ENCODE measurements around the gene PAPOLA. TPM values are rescaled to one million over a fixed set of nuclear protein-coding genes. Genes with fewer than 3 reads are reported as not detected.

The PAPOLA gene
- total RNA-seq, 1 experiment from 2014 or later, result 223 TPM

DNA sequence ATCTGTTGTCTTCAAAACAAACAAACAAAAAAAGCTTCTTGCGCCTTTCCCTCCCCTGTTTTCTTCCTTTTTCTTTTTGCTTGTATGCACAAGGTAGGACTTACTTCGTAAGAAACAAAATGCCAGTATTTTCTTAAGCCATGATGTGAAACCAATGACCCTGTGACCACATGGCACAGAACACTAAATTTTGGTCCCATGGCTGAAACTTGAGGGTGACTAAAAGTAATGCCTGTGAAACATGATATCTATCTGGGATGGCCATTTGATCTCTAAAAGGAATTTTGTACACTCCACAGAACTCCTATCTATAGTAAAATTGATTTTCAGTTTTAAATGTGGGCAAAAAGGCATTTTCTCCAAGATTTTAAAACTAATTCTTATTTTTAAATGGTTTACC, 63.6 kb downstream of the PAPOLA start:
- Histone ChIP-seq H3K9me2 (ENCODE audit: insufficient read depth) (no peaks in the 10 kb centered on the region), H3K36me3 (ENCODE audit: control insufficient read depth in 1 of 2, insufficient read depth in 2 of 2, low read length in 2 of 2) (peaks cover 17 to 23% of the 10 kb centered on the region in 2 experiments), H3K4me1 (ENCODE audit: control insufficient read depth in 1 of 2, insufficient read depth in 2 of 2, low read length in 2 of 2) (no peaks in the 10 kb centered on the region), H3K4me3 (replicated peaks in 1 of 2; ENCODE audit: low read depth in 1 of 2, low read length in 2 of 2) (no peak overlapping the region), H3K9ac (ENCODE audit: low read length) (no peak overlapping the region), H3K79me2 (ENCODE audit: insufficient read depth, low read length) (peaks cover 6% of the 10 kb centered on the region; the same call in 1 of the 2 replicates), H3K4me2 (ENCODE audit: low read length) (no peak overlapping the region), H4K20me1 (ENCODE audit: insufficient read depth) (peaks cover 8% of the 10 kb centered on the region; the same call in 1 of the 2 replicates), H2AFZ (ENCODE audit: low read depth, low read length, poor library complexity, severe bottlenecking) (no peak overlapping the region), H3K27ac (ENCODE audit: low read depth, low read length) (no peak overlapping the region), H3K27me3 (ENCODE audit: insufficient read depth, low read length) (no peaks in the 10 kb centered on the region), H3K9me3 (ENCODE audit: control insufficient read depth in 1 of 2, insufficient read depth in 1 of 2, low read depth in 1 of 2, low read length in 2 of 2) (no peaks in the 10 kb centered on the region)
- intact Hi-C loops (cut with micrococcal nuclease), result loop anchor here (5.0 kb wide), 1 partner anchor 176 kb away; no protein-coding TSS in a partner anchor
- CTCF ChIA-PET, result no interaction called here
- POLR2A ChIA-PET, result no interaction called here
- TF ChIP-seq ELF1 (IDR thresholded peaks at IDR 0.05; ENCODE audit: borderline replicate concordance, low read depth), result no peak
- TF ChIP-seq ZFX (IDR thresholded peaks at IDR 0.05), result no peak
- TF ChIP-seq POLR2AphosphoS5 (IDR thresholded peaks at IDR 0.05; ENCODE audit: low read depth, low read length), result no peak
- no peak for TF ChIP-seq EZH2phosphoT487 (IDR thresholded peaks at IDR 0.05; ENCODE audit: borderline replicate concordance)
- no peak for TF ChIP-seq FOSL1 (IDR thresholded peaks at IDR 0.05; ENCODE audit: low read depth)
- TF ChIP-seq POLR2A (IDR thresholded peaks at IDR 0.05; ENCODE audit: borderline replicate concordance, extremely low read depth, insufficient read depth, insufficient read length), result no peak
- RAD21 ChIA-PET (ENCODE audit: low non-redundant PET in 1 of 2, low total read pairs in 2 of 2, uncharacterized antibody in 2 of 2, unreplicated experiment in 2 of 2), result no interaction called here
- ATAC-seq (no peak), DNase-seq (ENCODE audit: low read depth, low spot score) (no peak)
- no TSS peak for BruUV-seq (replicated peaks)

DNA sequence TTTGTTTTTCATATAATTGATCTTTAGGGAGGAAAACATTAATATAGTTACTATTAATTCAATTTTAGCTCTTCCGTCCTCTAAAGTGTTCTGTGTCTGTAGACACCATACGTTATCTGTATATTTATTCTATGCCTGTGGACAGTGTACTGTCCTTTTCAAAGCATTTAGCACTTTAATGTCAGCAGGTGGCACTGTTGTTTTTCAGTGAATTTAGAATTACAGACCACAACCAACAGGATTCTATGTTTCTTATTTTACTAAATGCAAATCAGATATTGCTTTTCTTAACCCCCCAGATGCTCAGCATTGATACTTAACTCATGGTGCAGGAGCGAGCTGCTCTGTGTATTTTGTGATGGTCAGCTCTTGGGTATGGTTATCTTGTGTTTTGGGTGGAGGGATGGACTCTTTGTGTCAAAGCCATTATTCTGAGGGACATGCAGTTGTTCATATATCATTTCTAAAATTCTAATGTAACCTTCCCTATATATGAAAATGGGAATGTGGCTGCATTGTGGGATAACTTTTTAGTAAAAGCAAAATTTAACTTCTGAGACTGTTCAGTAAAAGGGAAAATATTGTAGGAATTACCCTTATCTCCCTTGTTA, 65.2 kb downstream of the PAPOLA start:
- Histone ChIP-seq H3K79me2 (ENCODE audit: insufficient read depth, low read length) (no peaks in the 10 kb centered on the region), H3K4me3 (replicated peaks in 1 of 2; ENCODE audit: low read depth in 1 of 2, low read length in 2 of 2) (no peak overlapping the region), H3K27ac (ENCODE audit: low read depth, low read length) (no peak overlapping the region), H3K36me3 (ENCODE audit: control insufficient read depth in 1 of 2, insufficient read depth in 2 of 2, low read length in 2 of 2) (peaks cover 14 to 20% of the 10 kb centered on the region in 2 experiments), H3K27me3 (ENCODE audit: insufficient read depth, low read length) (no peaks in the 10 kb centered on the region), H3K9ac (ENCODE audit: low read length) (no peak overlapping the region), H3K9me3 (ENCODE audit: control insufficient read depth in 1 of 2, insufficient read depth in 1 of 2, low read depth in 1 of 2, low read length in 2 of 2) (no peaks in the 10 kb centered on the region), H4K20me1 (ENCODE audit: insufficient read depth) (peaks cover 8% of the 10 kb centered on the region; the same call in 1 of the 2 replicates), H3K9me2 (ENCODE audit: insufficient read depth) (no peaks in the 10 kb centered on the region), H2AFZ (ENCODE audit: low read depth, low read length, poor library complexity, severe bottlenecking) (no peak overlapping the region), H3K4me2 (ENCODE audit: low read length) (no peak overlapping the region), H3K4me1 (ENCODE audit: control insufficient read depth in 1 of 2, insufficient read depth in 2 of 2, low read length in 2 of 2) (no peaks in the 10 kb centered on the region)
- ChIA-PET CTCF (interaction anchor here (0.9 to 1.2 kb wide), 3 partner anchors 12 to 285 kb away, joined by 3 to 4 read pairs (median 4); no protein-coding TSS in a partner anchor), POLR2A (no interaction called here), RAD21 (ENCODE audit: low non-redundant PET in 1 of 2, low total read pairs in 2 of 2, uncharacterized antibody in 2 of 2, unreplicated experiment in 2 of 2) (no interaction called here)
- intact Hi-C loops (cut with micrococcal nuclease), result loop anchor here (5.0 kb wide), 1 partner anchor 175 kb away; no protein-coding TSS in a partner anchor
- TF ChIP-seq RAD21 (IDR thresholded peaks at IDR 0.05; ENCODE audit: low read depth) (peak; percentile 43; the same call in 1 of the 2 replicates), ZFX (IDR thresholded peaks at IDR 0.05) (no peak)
- TF ChIP-seq, protein P1, sequence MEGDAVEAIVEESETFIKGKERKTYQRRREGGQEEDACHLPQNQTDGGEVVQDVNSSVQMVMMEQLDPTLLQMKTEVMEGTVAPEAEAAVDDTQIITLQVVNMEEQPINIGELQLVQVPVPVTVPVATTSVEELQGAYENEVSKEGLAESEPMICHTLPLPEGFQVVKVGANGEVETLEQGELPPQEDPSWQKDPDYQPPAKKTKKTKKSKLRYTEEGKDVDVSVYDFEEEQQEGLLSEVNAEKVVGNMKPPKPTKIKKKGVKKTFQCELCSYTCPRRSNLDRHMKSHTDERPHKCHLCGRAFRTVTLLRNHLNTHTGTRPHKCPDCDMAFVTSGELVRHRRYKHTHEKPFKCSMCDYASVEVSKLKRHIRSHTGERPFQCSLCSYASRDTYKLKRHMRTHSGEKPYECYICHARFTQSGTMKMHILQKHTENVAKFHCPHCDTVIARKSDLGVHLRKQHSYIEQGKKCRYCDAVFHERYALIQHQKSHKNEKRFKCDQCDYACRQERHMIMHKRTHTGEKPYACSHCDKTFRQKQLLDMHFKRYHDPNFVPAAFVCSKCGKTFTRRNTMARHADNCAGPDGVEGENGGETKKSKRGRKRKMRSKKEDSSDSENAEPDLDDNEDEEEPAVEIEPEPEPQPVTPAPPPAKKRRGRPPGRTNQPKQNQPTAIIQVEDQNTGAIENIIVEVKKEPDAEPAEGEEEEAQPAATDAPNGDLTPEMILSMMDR (IDR thresholded peaks at IDR 0.05 in 2 of 3, conservative IDR thresholded peaks at IDR 0.05 in 1 of 3; ENCODE audit: borderline replicate concordance in 1 of 3, insufficient read depth in 1 of 3, low read depth in 2 of 3, low read length in 2 of 3), result peak; percentile 26 to 67 (median 51); a peak in 4 of 6 replicates
- BruUV-seq (replicated peaks), result no TSS peak
- DNase-seq (ENCODE audit: low read depth, low spot score) (no peak), ATAC-seq (peak; percentile 84)

All from HCT116 (cell line).